ENCODE data around the gene GJC3. TPM values are rescaled to one million over a fixed set of nuclear protein-coding genes. Genes with fewer than 3 reads are reported as not detected.
A peak's percentile ranks its signal among the peaks of the same experiment; 100 is the strongest.

Gene GJC3
- polyA plus RNA-seq, 1 experiment: not detected

GRCh38 chr7:99919814-99920112 is 9.7 kb downstream of the GJC3 start:
- DNase-seq (ENCODE audit: low read depth): no peak
- TF ChIP-seq CTCF (IDR thresholded peaks at IDR 0.05; ENCODE audit: insufficient read depth, low read depth, low read length): no peak
- POLR2A ChIA-PET: no interaction called here
- Histone ChIP-seq H3K27me3 (ENCODE audit: control insufficient read depth, insufficient read depth, low read length) (no peaks in the 10 kb centered on the region), H3K36me3 (ENCODE audit: control insufficient read depth, insufficient read depth, low read length) (no peaks in the 10 kb centered on the region; the same call in 1 of the 2 replicates), H3K4me3 (ENCODE audit: low read depth, low read length) (peak overlapping the region; percentile 80)
- CTCF ChIA-PET: interaction anchor here (1.1 to 9.0 kb wide), 5 partner anchors 10 to 133 kb away, joined by 3 to 111 read pairs (median 6); partner anchors contain the start of gene GJC3

GRCh38 chr7:99918959-99919813 is 10.2 kb downstream of the GJC3 start, which contains the start of gene TRIM4:
Gene TRIM4, minus strand, starts transcription at chr7:99919530. Its CDS starts 129 bp downstream, at chr7:99919401.
- H3K27me3 ChIP-seq (ENCODE audit: control insufficient read depth, insufficient read depth, low read length): no peaks in the 10 kb centered on the region
- peak within 1 kb of the TSS; percentile 80 for H3K4me3 ChIP-seq (ENCODE audit: low read depth, low read length)
- peak; percentile 11; the same call in 1 of the 2 replicates for TF ChIP-seq CTCF (IDR thresholded peaks at IDR 0.05; ENCODE audit: insufficient read depth, low read depth, low read length)
- CTCF ChIA-PET: interaction anchor here (0.6 to 9.0 kb wide), 6 partner anchors 10 to 482 kb away, joined by 3 to 111 read pairs (median 4); partner anchors contain the start of gene GJC3
- POLR2A ChIA-PET: interaction anchor here (0.5 kb wide), 1 partner anchor 480 kb away, joined by 3 read pairs; the partner anchor contains the start of genes CPSF4 and PTCD1
- no peaks in the 10 kb centered on the region; the same call in 1 of the 2 replicates for H3K36me3 ChIP-seq (ENCODE audit: control insufficient read depth, insufficient read depth, low read length)
- DNase-seq (ENCODE audit: low read depth): peak; percentile 68

- peaks cover 9% of the 10 kb centered on the region for H3K36me3 ChIP-seq (ENCODE audit: control insufficient read depth, insufficient read depth, low read length)
- POLR2A ChIA-PET: no interaction called here
- CTCF ChIA-PET: interaction anchor here (1.4 kb wide), 1 partner anchor 12 kb away, joined by 5 read pairs; no protein-coding TSS in a partner anchor
- TF ChIP-seq CTCF (IDR thresholded peaks at IDR 0.05; ENCODE audit: insufficient read depth, low read depth, low read length): no peak
- H3K4me3 ChIP-seq (ENCODE audit: low read depth, low read length): no peak overlapping the region
- H3K27me3 ChIP-seq (ENCODE audit: control insufficient read depth, insufficient read depth, low read length): no peaks in the 10 kb centered on the region
- DNase-seq (ENCODE audit: low read depth): no peak
Measured at GRCh38 chr7:99910976-99911375, 18.4 kb downstream of the GJC3 start.

GRCh38 chr7:99901581-99901980 is 27.8 kb downstream of the GJC3 start:
- CTCF ChIA-PET: interaction anchor here (0.5 kb wide), 1 partner anchor 125 kb away, joined by 4 read pairs; no protein-coding TSS in a partner anchor
- no peak overlapping the region for H3K4me3 ChIP-seq (ENCODE audit: low read depth, low read length)
- POLR2A ChIA-PET: no interaction called here
- no peaks in the 10 kb centered on the region for H3K27me3 ChIP-seq (ENCODE audit: control insufficient read depth, insufficient read depth, low read length)
- H3K36me3 ChIP-seq (ENCODE audit: control insufficient read depth, insufficient read depth, low read length): peaks cover 20% of the 10 kb centered on the region
- TF ChIP-seq CTCF (IDR thresholded peaks at IDR 0.05; ENCODE audit: insufficient read depth, low read depth, low read length): no peak
- DNase-seq (ENCODE audit: low read depth): no peak

GRCh38 chr7:99899830-99900519 is 29.4 kb downstream of the GJC3 start:
- peaks cover 19% of the 10 kb centered on the region for H3K36me3 ChIP-seq (ENCODE audit: control insufficient read depth, insufficient read depth, low read length)
- DNase-seq (ENCODE audit: low read depth): no peak
- H3K27me3 ChIP-seq (ENCODE audit: control insufficient read depth, insufficient read depth, low read length): no peaks in the 10 kb centered on the region
- H3K4me3 ChIP-seq (ENCODE audit: low read depth, low read length): no peak overlapping the region
- ChIA-PET CTCF (no interaction called here), POLR2A (no interaction called here)
- TF ChIP-seq CTCF (IDR thresholded peaks at IDR 0.05; ENCODE audit: insufficient read depth, low read depth, low read length): no peak

Measured in BJ (cell line).